ENCODE measurements around the gene CDSN. TPM values are rescaled to one million over a fixed set of nuclear protein-coding genes. Genes with fewer than 3 reads are reported as not detected.

The CDSN gene
- total and polyA plus RNA-seq, 2 donors (not counting 1 experiment from before 2014, with no cell fraction given), result not detected

DNA sequence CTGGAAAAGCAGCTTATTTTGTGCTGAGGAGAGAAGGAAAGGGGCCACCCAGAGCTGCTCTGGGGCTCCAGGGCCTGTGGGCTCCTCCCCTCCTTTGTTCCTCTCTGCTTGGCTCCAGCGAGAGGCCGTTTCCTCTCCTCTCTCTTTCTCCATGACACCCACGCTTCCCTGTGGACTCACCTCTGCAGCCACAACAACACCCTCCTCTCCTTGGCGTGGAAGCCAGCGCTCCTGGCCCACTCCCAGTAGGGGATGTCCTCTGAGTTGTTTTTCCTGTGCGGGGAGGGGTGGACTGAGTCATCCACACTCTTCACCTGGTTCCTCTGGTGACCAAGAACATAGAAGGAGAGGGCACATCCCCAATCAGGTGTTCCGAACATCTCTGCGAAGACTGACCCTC lies 4.9 kb upstream of the CDSN start:
- Histone ChIP-seq H2AFZ (ENCODE audit: low read length) (no peak overlapping the region), H3K79me2 (ENCODE audit: control insufficient read depth, insufficient read depth, low read length) (no peaks in the 10 kb centered on the region), H3K27me3 (ENCODE audit: control insufficient read depth, insufficient read depth, low read length) (peaks cover 9% of the 10 kb centered on the region), H3K9me3 (ENCODE audit: control insufficient read depth, insufficient read depth, low read depth, low read length) (no peaks in the 10 kb centered on the region), H3K4me2 (ENCODE audit: extremely low read depth, insufficient read depth, low read length) (no peak overlapping the region), H3K27ac (ENCODE audit: insufficient read depth, low read length) (no peak overlapping the region), H3K4me1 (ENCODE audit: control insufficient read depth, extremely low read depth, insufficient read depth, low read length) (peaks cover 13% of the 10 kb centered on the region), H4K20me1 (ENCODE audit: control insufficient read depth, extremely low read depth, insufficient read depth, low read length) (no peaks in the 10 kb centered on the region), H3K36me3 (ENCODE audit: control insufficient read depth, insufficient read depth, low read length) (no peaks in the 10 kb centered on the region), H3K9ac (ENCODE audit: insufficient read depth, low read length) (no peak overlapping the region), H3K4me3 (replicated peaks in 1 of 4; ENCODE audit: control extremely low read depth in 1 of 4, insufficient read depth in 1 of 4, low read depth in 3 of 4, low read length in 4 of 4) (no peak overlapping the region)
- DNase-seq (ENCODE audit: low read depth in 2 of 2), result peak in 1 of 2 donors; percentile 82
- no peak for TF ChIP-seq EZH2 (IDR thresholded peaks at IDR 0.05; ENCODE audit: low read length, missing control alignments)
- TF ChIP-seq, protein P1, sequence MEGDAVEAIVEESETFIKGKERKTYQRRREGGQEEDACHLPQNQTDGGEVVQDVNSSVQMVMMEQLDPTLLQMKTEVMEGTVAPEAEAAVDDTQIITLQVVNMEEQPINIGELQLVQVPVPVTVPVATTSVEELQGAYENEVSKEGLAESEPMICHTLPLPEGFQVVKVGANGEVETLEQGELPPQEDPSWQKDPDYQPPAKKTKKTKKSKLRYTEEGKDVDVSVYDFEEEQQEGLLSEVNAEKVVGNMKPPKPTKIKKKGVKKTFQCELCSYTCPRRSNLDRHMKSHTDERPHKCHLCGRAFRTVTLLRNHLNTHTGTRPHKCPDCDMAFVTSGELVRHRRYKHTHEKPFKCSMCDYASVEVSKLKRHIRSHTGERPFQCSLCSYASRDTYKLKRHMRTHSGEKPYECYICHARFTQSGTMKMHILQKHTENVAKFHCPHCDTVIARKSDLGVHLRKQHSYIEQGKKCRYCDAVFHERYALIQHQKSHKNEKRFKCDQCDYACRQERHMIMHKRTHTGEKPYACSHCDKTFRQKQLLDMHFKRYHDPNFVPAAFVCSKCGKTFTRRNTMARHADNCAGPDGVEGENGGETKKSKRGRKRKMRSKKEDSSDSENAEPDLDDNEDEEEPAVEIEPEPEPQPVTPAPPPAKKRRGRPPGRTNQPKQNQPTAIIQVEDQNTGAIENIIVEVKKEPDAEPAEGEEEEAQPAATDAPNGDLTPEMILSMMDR (conservative IDR thresholded peaks at IDR 0.05 in 1 of 2, IDR thresholded peaks at IDR 0.05 in 1 of 2; ENCODE audit: low read depth in 1 of 2, low read length in 2 of 2), result no peak

DNA sequence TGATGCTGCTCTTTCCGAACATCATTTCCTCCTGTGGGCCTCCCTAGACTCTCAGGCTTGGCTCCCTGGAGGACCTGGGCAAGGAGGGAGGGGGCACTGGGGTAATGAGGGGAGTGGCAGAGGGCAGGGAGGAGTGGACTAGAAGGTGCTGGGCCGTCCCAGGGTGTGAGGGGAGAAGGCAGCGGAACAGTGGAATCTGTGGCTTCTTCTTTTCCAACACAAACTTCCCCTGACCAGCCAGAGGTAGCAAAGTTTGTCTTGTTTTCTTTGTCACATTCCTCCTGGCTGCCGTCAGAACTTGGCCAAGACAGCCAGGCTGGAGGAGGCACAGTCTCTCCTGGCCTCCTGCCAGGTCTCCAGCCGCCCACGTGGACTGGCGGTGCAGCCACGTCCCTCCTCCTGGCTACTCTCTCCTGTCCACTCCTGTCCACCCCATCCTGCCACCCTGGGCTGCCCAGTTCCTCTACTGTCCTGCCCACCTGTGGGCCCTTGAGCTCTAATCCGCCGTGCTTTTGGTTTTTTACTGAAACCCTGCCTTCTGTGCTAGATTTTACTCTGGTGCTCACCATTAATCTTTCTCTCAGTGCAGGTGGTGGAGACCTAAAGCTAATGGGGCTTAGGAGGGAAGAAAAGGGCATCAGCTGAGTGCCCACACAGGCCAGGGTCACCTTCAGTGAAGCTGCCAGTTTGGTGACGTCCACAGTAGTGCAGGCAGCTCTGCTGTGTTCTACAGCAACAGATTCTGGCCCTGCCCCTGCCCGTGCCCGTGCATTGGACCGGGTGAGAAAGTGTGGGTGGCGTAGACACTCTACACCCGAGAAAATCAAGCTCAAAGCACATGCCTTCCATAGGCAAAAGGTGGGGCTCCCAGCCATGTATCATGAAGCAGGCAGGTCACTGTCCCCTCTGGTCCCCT lies 2.8 kb upstream of the CDSN start:
- Histone ChIP-seq H3K4me3 (replicated peaks in 1 of 4; ENCODE audit: control extremely low read depth in 1 of 4, insufficient read depth in 1 of 4, low read depth in 3 of 4, low read length in 4 of 4) (peak overlapping the region in 1 of 4 experiments; percentile 14), H3K4me1 (ENCODE audit: control insufficient read depth, extremely low read depth, insufficient read depth, low read length) (peaks cover 13% of the 10 kb centered on the region), H3K4me2 (ENCODE audit: extremely low read depth, insufficient read depth, low read length) (peak overlapping the region; percentile 44), H3K9ac (ENCODE audit: insufficient read depth, low read length) (peak overlapping the region; percentile 23), H3K27me3 (ENCODE audit: control insufficient read depth, insufficient read depth, low read length) (peaks cover 3% of the 10 kb centered on the region), H2AFZ (ENCODE audit: low read length) (peak overlapping the region; percentile 46), H3K9me3 (ENCODE audit: control insufficient read depth, insufficient read depth, low read depth, low read length) (no peaks in the 10 kb centered on the region), H3K36me3 (ENCODE audit: control insufficient read depth, insufficient read depth, low read length) (no peaks in the 10 kb centered on the region), H4K20me1 (ENCODE audit: control insufficient read depth, extremely low read depth, insufficient read depth, low read length) (no peaks in the 10 kb centered on the region), H3K79me2 (ENCODE audit: control insufficient read depth, insufficient read depth, low read length) (no peaks in the 10 kb centered on the region), H3K27ac (ENCODE audit: insufficient read depth, low read length) (peak overlapping the region; percentile 51)
- TF ChIP-seq, protein P1 (conservative IDR thresholded peaks at IDR 0.05 in 1 of 2, IDR thresholded peaks at IDR 0.05 in 1 of 2; ENCODE audit: low read depth in 1 of 2, low read length in 2 of 2), result no peak
- no peak for TF ChIP-seq EZH2 (IDR thresholded peaks at IDR 0.05; ENCODE audit: low read length, missing control alignments)
- DNase-seq (ENCODE audit: low read depth in 2 of 2), result peak; percentile 52 to 89

DNA sequence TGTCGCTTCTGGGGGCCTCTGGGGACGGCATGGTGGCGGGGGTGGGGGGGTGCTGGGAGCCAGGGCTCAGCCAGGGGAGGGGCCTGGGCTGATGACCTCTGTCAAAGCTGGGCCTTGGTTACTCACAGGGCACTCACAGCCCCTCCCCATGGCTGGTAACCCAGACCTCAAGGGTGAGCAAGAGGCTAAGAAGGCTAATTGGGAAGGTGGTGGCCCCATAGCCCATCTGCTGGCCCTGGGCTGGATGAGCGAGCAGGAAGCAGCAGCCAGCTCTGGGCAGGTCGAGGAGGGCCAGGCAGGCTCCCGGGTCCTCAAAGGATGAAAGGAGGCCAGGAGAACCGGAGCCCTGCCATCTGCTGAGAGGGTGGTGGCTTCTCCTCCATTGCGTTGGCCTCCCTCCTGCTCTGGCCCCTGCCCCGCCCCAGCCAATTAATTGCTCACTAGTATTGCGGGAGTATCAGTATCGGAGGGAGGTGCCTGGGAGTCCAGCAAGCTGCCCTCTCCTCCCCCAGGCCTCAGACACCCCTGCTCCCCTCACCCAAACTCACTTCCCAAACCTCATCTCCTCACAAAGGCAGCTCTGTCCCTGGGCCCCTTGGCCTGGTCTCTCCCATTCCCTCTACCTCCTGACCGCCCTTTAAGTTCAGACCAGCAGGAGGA lies 1.0 kb upstream of the CDSN start:
- Histone ChIP-seq H4K20me1 (ENCODE audit: control insufficient read depth, extremely low read depth, insufficient read depth, low read length) (no peaks in the 10 kb centered on the region), H3K4me3 (replicated peaks in 1 of 4; ENCODE audit: control extremely low read depth in 1 of 4, insufficient read depth in 1 of 4, low read depth in 3 of 4, low read length in 4 of 4) (no peak overlapping the region), H2AFZ (ENCODE audit: low read length) (no peak overlapping the region), H3K4me2 (ENCODE audit: extremely low read depth, insufficient read depth, low read length) (no peak overlapping the region), H3K4me1 (ENCODE audit: control insufficient read depth, extremely low read depth, insufficient read depth, low read length) (peaks cover 15% of the 10 kb centered on the region), H3K79me2 (ENCODE audit: control insufficient read depth, insufficient read depth, low read length) (no peaks in the 10 kb centered on the region), H3K27me3 (ENCODE audit: control insufficient read depth, insufficient read depth, low read length) (peaks cover under 1% of the 10 kb centered on the region), H3K27ac (ENCODE audit: insufficient read depth, low read length) (no peak overlapping the region), H3K9me3 (ENCODE audit: control insufficient read depth, insufficient read depth, low read depth, low read length) (no peaks in the 10 kb centered on the region), H3K36me3 (ENCODE audit: control insufficient read depth, insufficient read depth, low read length) (no peaks in the 10 kb centered on the region), H3K9ac (ENCODE audit: insufficient read depth, low read length) (no peak overlapping the region)
- DNase-seq (ENCODE audit: low read depth in 2 of 2), result no peak
- TF ChIP-seq, protein P1 (conservative IDR thresholded peaks at IDR 0.05 in 1 of 2, IDR thresholded peaks at IDR 0.05 in 1 of 2; ENCODE audit: low read depth in 1 of 2, low read length in 2 of 2), result no peak
- no peak for TF ChIP-seq EZH2 (IDR thresholded peaks at IDR 0.05; ENCODE audit: low read length, missing control alignments)
